Fibroblast of skin of right biceps (primary cell): Measurements from ENCODE around the gene MCF2L.

ENCODE experiments used
- DNase-seq: peaks from one replicate; pipeline ENCODE4 v3.0.0-alpha.2; 2013

MCF2L gene

GRCh38 chr13:113040031-113040430, 71.0 kb downstream of the MCF2L start:
- DNase-seq = no peak

DNA sequence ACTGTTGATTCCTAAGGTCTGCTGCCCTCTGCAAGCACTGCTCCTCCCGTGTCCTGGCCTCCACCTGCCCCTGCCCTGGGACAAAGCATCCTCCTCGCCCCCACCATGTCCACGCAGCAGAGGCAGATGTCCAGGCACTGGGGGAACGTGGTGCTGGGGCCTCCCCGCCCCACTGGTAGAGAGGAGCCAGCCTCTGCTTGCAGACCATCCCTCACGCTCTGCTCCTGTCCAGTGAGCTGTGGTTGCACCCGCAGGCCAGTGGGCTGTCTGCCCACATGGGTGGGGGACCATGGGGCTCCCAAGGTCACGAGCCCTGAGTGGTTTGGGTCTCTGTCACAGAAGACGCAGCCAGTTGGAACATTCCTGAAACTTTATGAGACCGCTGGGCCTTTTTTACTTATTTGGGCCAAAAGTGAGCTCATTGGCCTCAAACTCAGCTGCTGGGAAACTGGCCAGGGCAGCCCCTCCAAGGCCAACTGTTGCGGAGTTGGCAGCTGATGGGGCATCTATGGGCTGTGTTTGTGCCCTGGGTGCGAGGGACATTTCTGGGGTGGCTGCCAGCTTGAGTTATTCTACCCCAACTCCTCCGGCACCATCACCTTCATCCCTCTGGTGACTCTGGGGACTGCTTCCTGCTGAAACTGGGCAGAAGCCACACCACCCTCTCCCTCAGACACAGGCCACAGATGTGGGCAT, 71.7 kb downstream of the MCF2L start:
- no peak for DNase-seq

- DNase-seq = no peak
Measured at GRCh38 chr13:113041293-113041690, 72.3 kb downstream of the MCF2L start.

DNA sequence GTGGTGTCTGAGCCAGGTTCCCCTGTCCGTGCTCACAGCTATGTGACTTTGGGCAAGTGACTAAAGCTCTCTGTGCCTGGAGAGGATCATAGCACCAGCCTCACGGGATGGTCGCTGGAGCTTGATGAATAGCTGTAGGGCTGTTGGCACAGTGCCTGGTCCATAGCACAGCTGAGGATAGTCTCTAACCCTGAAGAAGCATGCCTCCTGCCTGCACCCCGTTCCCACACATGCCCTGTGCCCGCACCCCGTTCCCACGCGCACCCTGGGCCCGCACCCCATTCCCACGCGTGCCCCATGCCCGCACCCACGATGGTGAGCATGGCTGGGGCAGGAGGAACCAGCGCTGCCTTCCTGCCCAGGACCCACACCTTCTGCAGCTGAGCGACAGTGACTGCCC, 72.9 kb downstream of the MCF2L start:
- DNase-seq = no peak

DNA sequence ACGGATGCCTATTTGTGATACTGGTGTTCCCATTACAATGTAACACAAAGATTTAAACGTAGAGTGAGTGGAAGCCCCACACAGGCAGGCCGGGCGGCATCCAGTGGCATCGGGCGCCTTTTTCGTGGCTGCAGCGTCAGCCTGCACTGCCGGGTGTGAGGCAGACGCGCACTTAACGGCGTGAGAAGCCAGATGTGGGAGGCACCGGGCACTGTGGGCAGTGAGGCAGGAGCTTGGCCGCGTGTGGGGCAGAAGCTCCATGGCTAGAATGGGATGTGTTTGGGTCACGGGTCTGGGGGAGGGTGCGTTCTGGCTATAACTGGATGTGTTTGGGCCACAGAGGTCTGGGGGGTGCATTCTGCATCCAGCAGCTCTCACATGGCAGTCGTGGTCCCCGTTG, 73.4 kb downstream of the MCF2L start:
- no peak for DNase-seq

DNA sequence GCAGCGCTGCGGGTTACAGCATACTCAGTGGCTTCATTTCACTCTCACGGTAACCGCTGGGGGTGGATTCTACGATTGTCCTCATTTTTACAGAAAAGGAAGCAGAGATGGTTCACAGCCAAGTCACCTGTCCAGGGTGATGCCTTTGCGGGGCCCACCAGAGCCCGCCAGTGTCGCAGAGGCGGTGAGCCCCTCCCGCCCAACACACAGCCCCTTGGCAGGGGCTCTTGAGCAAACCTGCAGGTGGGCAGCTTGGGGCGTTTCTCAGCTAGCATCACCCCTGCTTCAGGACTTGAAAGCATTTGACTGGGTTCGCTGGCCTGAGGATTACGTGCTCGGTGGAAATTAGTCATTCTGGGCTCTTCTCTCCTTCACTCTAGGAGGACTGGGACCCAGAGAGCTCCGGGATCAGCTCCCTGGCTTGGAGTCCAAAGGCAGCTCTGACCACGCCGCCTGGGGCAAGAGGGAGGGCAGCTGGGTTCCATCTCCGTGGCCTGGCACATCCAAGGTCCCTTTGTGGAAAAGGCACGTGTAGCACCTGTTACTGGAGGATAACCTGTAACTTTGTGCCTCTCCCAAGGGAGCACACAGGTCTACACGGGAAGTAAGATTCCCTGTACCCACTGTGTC, 74.1 kb downstream of the MCF2L start:
- no peak for DNase-seq

- DNase-seq = no peak
Measured at GRCh38 chr13:113043931-113044330, 74.9 kb downstream of the MCF2L start.

- no peak for DNase-seq
Measured at GRCh38 chr13:113044391-113045114, 75.5 kb downstream of the MCF2L start.

DNA sequence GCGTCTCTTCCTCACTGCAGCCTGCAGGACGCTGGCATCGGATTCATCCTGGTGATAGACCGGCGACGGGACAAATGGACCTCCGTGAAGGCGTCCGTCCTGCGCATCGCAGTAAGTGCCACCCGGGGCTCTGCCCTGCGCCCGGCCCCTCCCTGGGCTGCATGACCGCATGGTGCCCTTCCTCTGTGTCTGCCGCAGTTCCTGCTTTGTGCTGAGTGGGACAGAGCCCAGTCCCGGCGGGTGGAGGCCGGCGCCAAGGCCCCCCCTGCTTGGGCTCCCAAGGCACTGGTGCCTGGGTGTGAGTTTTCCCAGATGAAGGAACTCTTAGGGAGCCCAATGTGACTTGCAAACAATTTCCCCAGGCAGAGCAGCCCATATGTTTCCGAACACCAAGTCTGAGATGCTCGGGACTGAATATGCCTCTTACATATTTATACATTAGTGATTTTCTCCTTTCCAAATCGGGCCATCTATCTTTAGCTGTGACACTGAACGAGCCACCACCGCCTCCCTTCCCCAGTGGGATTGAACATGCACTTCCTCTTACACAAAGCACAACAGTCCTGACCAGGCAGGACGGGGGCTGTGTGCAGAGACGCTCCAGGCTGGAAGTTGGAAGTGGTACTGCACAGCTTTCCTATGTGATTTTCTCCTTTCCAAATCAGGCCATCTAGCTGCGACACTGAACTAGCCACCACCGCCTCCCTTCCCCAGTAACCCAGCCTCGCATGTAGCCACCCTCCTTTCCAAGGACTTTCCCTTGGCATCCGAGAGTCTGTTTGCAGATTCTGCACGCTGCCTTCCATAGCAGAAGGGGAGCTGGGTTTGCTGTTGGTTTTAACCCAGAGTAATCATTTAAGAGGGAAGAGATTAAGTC, 76.5 kb downstream of the MCF2L start:
- DNase-seq = no peak

DNA sequence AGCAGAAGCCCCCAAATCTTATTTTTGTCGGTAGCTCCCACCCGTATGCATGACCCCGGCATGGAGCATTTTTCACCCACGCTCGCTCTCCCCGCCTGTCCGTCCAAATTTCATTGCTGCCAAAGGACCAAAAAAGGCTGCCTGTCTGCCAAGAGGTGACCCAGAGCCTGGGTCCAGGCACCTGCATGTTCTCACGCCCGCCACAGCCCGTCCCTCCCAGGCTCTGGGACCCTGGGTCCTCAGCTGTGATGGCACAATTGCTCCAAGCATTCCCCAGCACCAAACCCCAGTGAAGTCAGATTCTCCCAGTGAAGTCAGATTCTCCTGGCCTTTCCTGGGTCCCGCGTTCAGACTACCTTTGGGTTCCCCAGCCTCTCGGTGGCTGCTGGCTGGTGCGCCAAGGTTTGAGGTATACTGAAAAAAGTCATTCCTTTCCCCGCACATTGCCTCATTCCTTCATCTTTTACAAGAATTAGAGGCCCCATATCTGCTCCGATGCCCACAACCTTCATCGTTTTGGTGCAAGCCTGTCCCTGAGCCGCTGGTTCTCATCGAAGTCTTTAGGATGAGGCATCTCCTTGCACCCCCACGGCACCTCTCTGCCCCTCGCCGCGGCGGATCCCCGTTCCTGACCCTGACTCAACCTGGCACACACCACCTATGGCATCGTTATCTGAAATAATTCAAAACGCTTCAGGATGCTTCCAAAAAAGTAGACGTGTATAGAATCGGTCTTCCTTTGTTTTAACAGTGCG, 77.3 kb downstream of the MCF2L start:
- DNase-seq = no peak

DNA sequence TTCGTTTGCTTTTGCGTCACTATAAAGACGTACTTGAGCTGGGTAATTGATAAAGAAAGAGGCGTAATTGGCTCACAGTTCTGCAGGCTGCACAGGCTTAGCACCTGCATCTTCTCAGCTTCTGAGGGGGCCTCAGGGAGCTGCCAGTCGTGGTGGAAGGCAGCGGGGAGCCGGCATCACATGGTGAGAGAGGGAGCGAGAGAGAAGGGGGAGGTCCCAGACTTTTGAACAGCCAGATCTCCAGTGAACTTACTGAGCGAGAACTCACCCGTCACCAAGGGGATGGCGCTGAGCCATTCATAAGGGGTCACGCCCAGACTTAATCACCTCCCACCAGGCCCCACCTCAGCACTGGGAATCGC, 77.8 kb downstream of the MCF2L start:
- no peak for DNase-seq

DNA sequence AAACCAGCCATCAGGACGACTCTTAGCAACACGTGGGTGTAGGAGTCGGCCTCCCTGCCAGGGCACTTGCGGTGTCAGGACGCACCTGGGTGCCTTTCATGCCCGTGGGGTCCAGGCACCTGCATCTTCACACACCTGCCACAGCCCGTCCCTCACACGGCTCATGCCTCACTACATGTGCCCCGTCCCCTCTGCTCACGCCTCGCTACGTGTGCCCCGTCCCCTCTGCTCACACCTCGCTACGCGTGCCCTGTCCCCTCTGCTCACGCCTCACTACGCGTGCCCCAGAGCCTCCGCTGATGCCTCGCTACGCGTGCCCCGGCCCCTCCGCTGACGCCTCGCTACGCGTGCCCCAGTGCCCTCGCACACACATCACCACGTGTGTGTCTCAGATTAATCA, 78.6 kb downstream of the MCF2L start:
- DNase-seq = no peak

DNA sequence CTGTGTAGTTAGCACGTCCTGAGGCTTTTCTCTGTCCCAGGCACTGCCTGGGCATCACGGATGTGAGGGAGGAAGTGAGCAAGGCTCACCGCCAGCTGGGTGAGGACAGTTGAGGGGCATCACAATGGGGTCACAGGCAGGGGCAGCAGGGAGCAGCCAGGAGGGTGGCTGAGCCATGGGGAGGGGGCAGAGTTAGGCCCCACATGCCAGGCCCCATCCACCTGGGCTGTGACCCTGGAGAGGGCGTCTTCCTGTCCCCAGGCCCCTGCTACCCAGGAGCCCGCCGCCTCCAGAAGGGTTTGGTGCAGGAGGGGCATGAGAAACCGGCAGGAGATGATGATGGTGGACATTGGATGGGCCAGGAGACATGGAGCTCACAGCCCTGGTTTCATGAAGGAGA, 79.8 kb downstream of the MCF2L start:
- no peak for DNase-seq

DNA sequence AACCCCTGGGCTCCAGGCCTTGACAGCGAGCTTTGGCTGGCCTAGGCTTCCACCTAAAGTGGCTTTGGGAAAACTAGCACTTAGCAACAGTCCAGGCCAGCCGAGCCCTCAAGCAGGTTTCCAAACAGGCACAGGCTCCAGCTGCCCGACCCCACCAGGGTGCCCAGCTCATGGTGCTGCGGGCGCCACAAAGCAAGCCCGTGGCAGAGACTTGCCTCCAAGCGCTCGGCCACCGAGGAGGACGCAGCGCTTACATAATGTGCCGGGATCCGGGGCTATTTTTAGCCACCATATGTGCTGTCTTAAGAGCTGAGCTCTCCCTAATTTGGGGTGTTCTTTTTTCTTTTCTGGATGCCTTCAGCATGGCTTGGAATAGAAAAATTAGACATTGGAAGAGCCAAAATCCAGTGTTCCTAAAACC, 80.5 kb downstream of the MCF2L start:
- no peak for DNase-seq

DNA sequence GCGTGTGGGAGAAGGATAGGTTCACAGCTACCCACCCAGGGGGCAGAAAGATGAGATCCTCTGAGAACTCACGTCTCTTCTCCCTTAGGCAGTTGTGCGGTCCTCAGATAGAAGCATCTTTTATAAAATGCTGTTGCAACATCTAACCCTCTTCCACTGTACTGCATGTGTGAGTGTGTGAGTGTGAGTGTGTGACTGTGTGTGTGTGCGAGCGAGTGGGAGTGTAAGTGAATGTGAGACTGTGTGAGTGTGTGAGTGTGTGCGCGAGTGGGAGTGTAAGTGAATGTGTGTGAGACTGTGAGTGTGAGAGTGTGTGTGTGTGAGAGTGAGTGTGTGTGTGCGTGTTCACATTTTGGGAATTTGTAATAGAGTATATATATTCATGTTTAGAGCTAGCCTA, 81.0 kb downstream of the MCF2L start:
- no peak for DNase-seq

DNA sequence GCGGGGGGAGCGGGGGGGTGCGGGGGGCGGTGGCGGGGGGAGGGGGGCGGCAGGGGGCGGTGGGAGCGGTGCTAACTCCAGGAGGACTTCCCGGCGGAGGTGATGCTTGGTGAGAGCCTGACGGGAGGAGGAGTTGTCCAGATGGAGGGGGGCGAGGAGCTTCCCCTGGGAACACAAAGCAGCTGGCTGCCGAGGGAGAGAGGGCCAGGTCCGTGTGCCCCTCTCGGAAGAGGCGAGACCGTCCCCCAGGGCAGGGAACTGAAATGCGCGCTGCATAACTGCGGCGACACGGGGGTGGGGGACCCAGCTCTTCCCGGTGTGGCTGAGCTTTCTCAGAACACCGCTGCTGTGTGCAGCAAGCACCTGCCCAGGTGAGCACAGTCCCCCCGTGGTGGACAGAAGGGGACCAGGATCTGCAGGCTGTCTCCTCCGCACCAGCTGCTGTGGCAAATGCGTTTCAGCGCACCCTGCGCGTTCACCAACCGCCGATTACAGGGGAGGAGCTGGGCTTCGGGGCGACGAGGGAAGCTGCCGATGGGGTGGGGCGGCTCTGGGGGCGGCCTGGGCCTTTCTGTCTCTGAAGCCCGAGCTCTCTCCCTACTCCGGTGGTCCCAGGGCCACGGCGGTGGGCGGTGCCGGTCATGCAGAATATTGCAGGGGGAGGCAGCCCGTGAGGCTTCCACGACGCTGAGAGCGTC, 81.9 kb downstream of the MCF2L start:
- DNase-seq = no peak

DNA sequence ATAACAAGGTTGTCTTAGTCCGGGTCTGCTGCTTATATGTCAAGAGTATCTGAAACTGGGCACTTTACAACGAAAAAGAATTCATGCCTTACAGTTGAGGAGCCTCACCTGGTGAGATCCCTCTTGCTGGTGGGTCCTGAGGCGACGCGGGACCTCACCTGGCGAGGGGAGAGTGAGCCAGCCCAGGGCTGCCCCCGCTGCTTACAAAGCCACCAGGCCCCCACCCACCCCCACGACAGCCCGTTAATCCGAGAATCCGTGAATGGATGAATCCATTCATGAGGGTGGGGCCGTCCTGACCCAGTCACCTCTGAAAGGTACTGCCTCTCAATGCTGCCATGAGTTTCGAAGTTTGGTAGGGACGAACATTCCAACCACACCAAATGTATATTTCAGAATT, 82.6 kb downstream of the MCF2L start:
- DNase-seq = no peak

GRCh38 chr13:113052206-113052605, 83.2 kb downstream of the MCF2L start:
- DNase-seq = no peak

GRCh38 chr13:113052971-113053370, 84.0 kb downstream of the MCF2L start:
- no peak for DNase-seq

- no peak for DNase-seq
Measured at GRCh38 chr13:113053376-113053775, 84.4 kb downstream of the MCF2L start.

DNA sequence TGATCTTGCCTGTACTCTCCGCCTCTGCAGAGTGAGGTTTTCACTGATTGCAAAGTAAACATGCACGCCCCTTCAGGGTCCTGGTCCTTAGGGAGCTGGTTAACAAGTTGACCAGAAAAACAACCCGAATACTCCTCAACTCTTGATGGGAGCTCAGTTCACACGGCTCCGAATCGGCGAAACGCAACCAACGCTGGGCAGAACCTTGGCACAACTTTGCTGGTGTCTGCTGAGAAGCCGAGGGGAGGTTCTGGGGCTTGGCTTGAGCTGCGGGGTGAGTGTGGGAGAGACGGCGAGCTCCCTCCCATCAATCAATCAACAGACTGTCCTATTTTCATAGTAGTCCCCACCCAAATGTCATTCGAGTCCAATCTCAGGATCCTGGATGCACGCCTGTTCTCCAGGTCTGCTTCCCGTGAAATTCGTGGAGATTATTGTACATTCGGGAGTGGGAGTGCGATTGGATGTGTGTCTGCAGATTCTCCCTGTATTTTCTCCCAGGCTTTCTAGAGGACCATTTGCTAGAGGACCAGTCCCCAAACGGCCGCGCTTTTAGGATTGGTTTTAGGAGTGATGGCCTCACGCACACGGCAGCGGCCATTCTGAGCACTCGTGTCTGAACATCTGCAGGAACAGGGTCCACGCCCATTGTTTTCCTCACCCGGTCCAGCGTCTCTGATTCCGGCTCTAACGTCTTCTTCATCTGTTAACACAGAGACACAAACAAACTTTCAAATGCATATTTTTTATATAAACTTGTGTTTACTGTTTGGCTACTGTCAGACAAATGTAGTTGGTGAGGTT, 85.0 kb downstream of the MCF2L start:
- no peak for DNase-seq
